SK-MEL-5 (cell line): Measurements from ENCODE around the gene MYCBP2. TPM values are rescaled to one million over a fixed set of nuclear protein-coding genes. Genes with fewer than 3 reads are reported as not detected.

ENCODE experiments used
- DNase-seq: peaks from one replicate; pipeline ENCODE4 v3.0.0-alpha.2; 2016; ENCODE audit warnings: low read depth, low spot score
- in situ Hi-C: cut with HindIII; loops from 2 replicates; pipeline ENCODE4 v1.10.0; 2016; ENCODE audit warnings: low sequenced_read_pairs, high pct_unique_total_duplicates, low pct_unique_long_range_greater_than_20kb
- total RNA-seq: library from RNA; depleted of rRNA; stranded (reverse); fragments of >200 nt; shearing (Covaris generic); gene quantifications from 2 replicates; pipeline ENCODE4 v1.2.3, GENCODE V29; 2014

Gene MYCBP2
- total RNA-seq, 1 experiment from 2014 or later = 62.3 TPM

GRCh38 chr13:77079902-77080413, 246.9 kb downstream of the MYCBP2 start:
- no peak for DNase-seq
- in situ Hi-C loops = no loop called here

DNA sequence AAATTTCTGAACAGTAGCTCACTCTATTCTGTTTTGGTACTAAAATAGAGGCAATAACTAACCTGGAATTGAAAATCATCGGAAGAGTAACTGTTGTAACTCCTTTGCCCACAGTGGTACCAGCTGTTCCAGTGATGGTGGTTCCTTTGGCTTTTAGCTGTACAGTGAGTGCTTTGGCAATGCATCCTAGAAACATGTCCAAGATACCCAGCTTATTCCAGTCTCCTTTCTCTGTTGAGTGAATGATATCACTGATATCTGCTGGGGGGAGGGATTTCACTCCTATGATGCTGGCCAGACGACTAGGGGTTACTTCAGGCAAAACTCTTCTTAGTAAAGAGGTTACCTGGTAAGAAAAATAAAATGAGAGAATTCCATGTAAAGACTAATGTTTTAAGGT, 259.4 kb downstream of the MYCBP2 start:
- DNase-seq = no peak
- in situ Hi-C loops = no loop called here

DNA sequence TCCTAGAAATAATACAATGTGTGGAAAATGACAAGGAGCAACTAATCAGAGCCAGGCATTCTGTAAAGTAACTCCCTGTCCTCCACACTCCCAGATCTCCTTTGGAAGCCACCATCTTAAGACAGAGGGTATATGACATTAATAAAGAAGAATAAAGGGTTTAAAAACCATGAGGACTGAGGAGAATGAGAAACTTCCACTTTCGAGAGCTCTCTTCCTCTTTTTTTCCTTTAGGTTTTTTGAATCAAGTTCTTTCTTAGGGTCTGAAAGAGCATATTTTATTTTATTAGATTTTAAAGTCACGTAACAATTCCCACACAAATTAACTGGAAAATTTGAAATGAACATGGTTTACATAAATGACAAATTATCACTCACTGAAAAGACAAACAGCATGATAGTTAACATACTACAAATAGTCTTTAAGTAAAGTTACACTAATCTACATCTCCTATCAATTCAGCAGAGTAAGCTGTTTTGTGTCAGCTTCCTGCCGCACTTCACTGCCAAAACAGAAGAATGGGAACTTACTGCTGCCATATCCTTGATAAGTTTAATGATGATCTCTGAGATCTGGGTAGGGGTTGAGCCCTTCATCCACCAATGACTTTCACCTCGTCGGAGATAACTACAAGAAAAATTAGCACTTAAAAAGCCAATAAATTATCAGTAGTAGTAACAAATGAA, 261.3 kb downstream of the MYCBP2 start:
- in situ Hi-C loops = no loop called here

DNA sequence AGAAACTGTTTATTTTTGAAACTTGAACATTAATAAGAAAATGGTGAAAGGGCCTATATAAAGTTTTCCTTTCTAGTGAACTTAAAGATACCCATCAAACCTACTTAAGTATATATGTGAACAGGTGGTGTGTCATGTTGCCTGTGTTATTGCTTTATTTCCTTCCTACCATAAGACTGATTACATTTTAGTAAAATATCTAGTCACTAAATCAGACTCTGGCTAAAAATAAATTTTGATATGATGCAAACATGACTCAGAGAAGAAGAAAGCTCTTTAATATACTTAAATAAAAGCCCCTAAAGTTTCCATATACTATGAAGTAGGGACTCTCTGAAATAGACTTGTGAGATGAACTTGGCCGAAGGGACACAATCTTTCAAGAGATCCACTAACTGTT, 264.8 kb downstream of the MYCBP2 start:
- in situ Hi-C loops = no loop called here
- DNase-seq = no peak

More for the DNA sequence above, 261.3 kb downstream of the MYCBP2 start:
- DNase-seq = no peak

GRCh38 chr13:77061362-77061761, 265.5 kb downstream of the MYCBP2 start:
- no peak for DNase-seq
- in situ Hi-C loops = no loop called here

DNA sequence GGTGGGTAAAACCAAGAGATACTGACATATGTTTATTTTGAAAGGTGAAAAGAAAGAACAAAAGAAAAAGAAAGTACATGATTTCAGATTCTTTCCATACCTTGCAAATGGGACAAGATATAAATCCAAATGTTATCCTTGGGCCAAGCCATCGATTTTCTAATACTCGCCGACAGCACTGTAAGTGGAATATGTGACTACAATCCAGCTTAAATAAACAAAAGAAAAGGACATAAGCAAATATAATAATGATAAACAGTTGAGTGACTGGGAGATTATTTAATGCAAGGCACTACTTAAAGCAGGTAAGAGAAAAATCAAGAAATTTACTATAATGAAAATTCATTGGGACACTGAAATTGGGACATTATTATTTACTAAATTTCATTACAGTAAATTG, 270.0 kb downstream of the MYCBP2 start:
- in situ Hi-C loops = no loop called here
- no peak for DNase-seq

GRCh38 chr13:77056382-77056781, 270.5 kb downstream of the MYCBP2 start:
- no peak for DNase-seq
- in situ Hi-C loops = no loop called here

DNA sequence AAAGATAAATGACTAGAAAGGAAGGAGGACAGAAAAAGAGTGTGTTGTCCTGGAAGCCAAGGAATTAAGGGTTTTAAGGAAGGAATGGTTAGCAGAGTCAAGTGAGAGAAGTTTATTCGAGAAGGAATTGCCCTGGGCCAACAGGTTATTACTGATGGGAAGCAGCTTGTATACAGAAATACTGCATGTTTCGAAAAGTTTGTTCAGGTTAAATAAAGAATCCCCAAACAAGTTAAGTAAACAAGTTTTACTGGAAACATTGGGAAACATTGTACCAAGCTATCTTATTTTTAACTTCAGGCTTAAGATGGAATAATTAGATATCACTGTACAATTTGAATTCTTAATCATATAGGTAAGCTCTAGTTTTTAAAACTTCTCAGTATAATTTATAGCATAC, 271.7 kb downstream of the MYCBP2 start:
- in situ Hi-C loops = no loop called here
- no peak for DNase-seq

GRCh38 chr13:77053192-77053591, 273.7 kb downstream of the MYCBP2 start:
- in situ Hi-C loops = no loop called here
- no peak for DNase-seq

GRCh38 chr13:77048681-77049080, 278.2 kb downstream of the MYCBP2 start:
- in situ Hi-C loops = no loop called here
- DNase-seq = peak; percentile 17

DNA sequence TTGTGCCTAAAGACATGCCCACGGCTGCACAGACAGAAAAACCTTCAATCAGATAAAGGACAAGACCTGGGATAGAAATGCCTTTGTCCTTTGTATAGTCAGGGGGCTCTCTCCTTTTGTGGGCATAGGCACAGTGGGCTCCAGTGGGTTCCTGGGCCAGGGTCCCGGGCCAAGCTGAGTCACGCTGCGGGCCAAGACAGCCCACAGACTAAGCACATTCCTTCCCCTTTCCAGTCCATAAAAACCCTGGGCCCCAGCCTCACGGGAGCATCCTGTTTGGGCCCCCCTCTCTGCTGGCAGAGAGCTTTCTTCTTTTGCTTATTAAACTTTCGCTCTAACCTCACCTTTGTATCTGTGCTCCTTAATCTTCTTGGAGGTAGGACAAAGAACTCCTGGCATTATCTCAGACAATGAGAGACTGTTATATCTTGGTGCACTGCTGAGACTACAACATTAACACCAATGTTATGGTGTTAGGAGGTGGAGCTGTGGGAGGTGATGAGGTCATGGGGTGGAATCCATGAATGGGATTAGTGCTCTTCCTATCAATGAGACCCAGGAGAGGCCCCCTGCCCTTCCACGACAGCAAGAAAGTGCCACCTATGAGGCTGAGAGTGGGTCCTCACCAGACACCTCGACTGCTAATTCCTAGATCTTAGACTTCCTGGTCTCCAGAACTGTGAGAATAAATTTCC, 279.1 kb downstream of the MYCBP2 start:
- no peak for DNase-seq
- in situ Hi-C loops = no loop called here

GRCh38 chr13:77042566-77043177, 284.2 kb downstream of the MYCBP2 start:
- DNase-seq = no peak

GRCh38 chr13:77040835-77041234, 286.1 kb downstream of the MYCBP2 start:
- no peak for DNase-seq
- in situ Hi-C loops = no loop called here

More at GRCh38 chr13:77042566-77043177, 284.2 kb downstream of the MYCBP2 start:
- in situ Hi-C loops = no loop called here

GRCh38 chr13:77040076-77040475, 286.8 kb downstream of the MYCBP2 start:
- DNase-seq = no peak
- in situ Hi-C loops = no loop called here

DNA sequence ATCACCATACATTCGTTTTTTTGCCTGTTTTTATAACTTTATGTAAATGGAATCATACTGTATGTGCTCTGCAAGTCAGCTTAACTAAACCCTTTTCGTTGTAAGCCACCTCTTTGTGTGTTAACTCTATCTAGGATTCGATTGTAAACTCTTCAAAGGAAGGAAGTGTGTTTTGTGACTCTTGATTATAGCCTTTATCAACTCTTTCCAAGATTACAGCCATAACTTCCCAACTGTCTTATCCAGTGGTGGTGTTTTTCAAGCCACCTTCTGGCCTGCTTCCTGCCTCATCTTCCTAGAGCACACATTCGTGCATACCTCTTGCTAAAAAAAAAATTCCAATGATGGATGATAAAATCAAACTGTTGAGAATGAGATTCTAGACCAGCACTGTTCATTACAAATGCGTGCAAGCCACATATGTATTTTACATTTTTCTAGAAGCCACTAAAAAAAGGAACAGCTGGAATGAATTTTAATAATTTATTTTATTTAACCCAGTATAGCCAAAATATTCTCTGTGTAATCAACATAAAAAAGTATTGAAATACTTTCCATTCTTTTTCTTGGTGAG, 287.9 kb downstream of the MYCBP2 start:
- no peak for DNase-seq
- in situ Hi-C loops = no loop called here

GRCh38 chr13:77036279-77036678, 290.6 kb downstream of the MYCBP2 start:
- in situ Hi-C loops = no loop called here

DNA sequence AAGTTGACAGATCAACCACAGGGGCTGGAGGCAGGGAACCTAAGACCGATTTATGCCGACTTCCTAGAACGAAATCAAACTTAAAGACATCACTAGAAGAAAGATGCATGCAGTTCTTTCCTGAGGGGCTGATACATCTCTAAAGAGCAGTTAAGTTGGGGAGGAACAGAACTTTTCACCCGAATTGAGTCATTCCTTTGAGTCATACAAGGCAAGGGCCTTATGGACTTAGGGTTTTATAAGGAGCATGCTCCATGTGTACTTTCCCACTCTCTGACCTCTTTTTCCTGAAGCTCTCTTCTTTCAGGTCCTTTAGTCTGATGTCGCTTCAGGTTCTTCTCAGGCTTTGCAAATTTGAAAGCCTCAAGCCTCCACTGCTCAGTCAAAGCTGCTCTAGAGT, 292.0 kb downstream of the MYCBP2 start:
- in situ Hi-C loops = no loop called here
- no peak for DNase-seq

More at GRCh38 chr13:77036279-77036678, 290.6 kb downstream of the MYCBP2 start:
- no peak for DNase-seq

DNA sequence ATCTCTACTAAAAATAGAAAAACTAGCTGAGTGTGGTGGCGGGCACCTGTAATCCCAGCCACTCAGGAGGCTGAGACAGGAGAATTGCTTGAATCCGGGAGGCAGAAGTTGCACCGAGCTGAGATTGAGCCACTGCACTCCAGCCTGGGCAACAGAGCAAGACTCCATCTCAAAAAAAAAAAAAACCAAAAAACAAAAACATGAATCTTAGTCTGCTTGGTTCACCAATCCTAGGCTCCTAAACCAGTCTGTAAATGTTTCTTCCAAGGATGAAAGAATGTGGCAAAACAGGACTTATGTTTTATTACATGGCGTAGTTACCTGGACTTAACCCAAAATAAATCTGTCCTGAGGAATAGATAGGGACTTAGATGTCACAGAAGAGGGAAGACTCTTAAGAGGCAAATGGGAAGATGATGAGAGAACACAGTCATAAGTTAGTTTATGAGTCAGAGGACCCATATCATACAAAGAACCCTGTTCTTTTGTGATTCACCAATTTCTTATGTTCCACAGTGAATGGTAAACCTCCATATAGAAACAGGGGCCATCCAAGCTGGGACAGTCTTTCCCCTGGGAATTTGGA, 293.1 kb downstream of the MYCBP2 start:
- no peak for DNase-seq
- in situ Hi-C loops = no loop called here
